Measurements from ENCODE around the gene RNF186.
"Not testable (repeated sequence)": the region's sequence is repeated elsewhere in the genome, so short reads cannot be mapped to it uniquely, and the experiment has no call there.

RNF186 gene

GRCh38 chr1:19825298-19825697 lies 10.2 kb upstream of the RNF186 start:
- no peak for DNase-seq (ENCODE audit: low read depth in 1 of 2, low spot score in 1 of 2)

- DNase-seq (ENCODE audit: low read depth in 1 of 2, low spot score in 1 of 2): no peak
Measured at GRCh38 chr1:19824541-19824940, 9.5 kb upstream of the RNF186 start.

- no peak for DNase-seq (ENCODE audit: low read depth in 1 of 2, low spot score in 1 of 2)
Measured at GRCh38 chr1:19824036-19824435, 9.0 kb upstream of the RNF186 start.

GRCh38 chr1:19819701-19820100 lies 4.6 kb upstream of the RNF186 start:
- DNase-seq (ENCODE audit: low read depth in 1 of 2, low spot score in 1 of 2): no peak

GRCh38 chr1:19818324-19818723 lies 3.2 kb upstream of the RNF186 start:
- no peak for DNase-seq (ENCODE audit: low read depth in 1 of 2, low spot score in 1 of 2)

- no peak for DNase-seq (ENCODE audit: low read depth in 1 of 2, low spot score in 1 of 2)
Measured at GRCh38 chr1:19817160-19817559, 2.1 kb upstream of the RNF186 start.

- not testable (repeated sequence) for DNase-seq (ENCODE audit: low read depth in 1 of 2, low spot score in 1 of 2)
Measured at GRCh38 chr1:19816737-19817086, 1.6 kb upstream of the RNF186 start.

- DNase-seq (ENCODE audit: low read depth in 1 of 2, low spot score in 1 of 2): no peak
Measured at GRCh38 chr1:19815801-19816736, 986 bp upstream of the RNF186 start.

- DNase-seq (ENCODE audit: low read depth in 1 of 2, low spot score in 1 of 2): no peak
Measured at GRCh38 chr1:19814244-19814661, 830 bp downstream of the RNF186 start.

- DNase-seq (ENCODE audit: low read depth in 1 of 2, low spot score in 1 of 2): no peak
Measured at GRCh38 chr1:19813643-19813960, 1.5 kb downstream of the RNF186 start.

GRCh38 chr1:19812875-19813642 lies 2.0 kb downstream of the RNF186 start:
- DNase-seq (ENCODE audit: low read depth in 1 of 2, low spot score in 1 of 2): no peak

- DNase-seq (ENCODE audit: low read depth in 1 of 2, low spot score in 1 of 2): peak; percentile 9 to 19
Measured at GRCh38 chr1:19811206-19811851, 3.8 kb downstream of the RNF186 start.

- no peak for DNase-seq (ENCODE audit: low read depth in 1 of 2, low spot score in 1 of 2)
Measured at GRCh38 chr1:19809044-19809750, 5.9 kb downstream of the RNF186 start.

GRCh38 chr1:19808351-19808750 lies 6.7 kb downstream of the RNF186 start:
- DNase-seq (ENCODE audit: low read depth in 1 of 2, low spot score in 1 of 2): no peak

- no peak for DNase-seq (ENCODE audit: low read depth in 1 of 2, low spot score in 1 of 2)
Measured at GRCh38 chr1:19804831-19805251, 10.2 kb downstream of the RNF186 start.

GRCh38 chr1:19802269-19802668 lies 12.8 kb downstream of the RNF186 start:
- DNase-seq (ENCODE audit: low read depth in 1 of 2, low spot score in 1 of 2): no peak

GRCh38 chr1:19800076-19800804 lies 14.8 kb downstream of the RNF186 start:
- DNase-seq (ENCODE audit: low read depth in 1 of 2, low spot score in 1 of 2): peak in 1 of 2 donors; percentile 17

- peak; percentile 22 to 42 for DNase-seq (ENCODE audit: low read depth in 1 of 2, low spot score in 1 of 2)
Measured at GRCh38 chr1:19799230-19800075, 15.6 kb downstream of the RNF186 start, which contains the start of gene TMCO4. Gene TMCO4, minus strand, starts transcription at chr1:19799916. Its CDS starts 19,158 bp downstream, at chr1:19780758.

GRCh38 chr1:19798486-19799229 lies 16.4 kb downstream of the RNF186 start:
- DNase-seq (ENCODE audit: low read depth in 1 of 2, low spot score in 1 of 2): no peak
